ENCODE results near the gene PIGT. TPM values are rescaled to one million over a fixed set of nuclear protein-coding genes. Genes with fewer than 3 reads are reported as not detected.

PIGT gene
- total RNA-seq, 4 donors from 2014 or later: 59.8 to 87.3 (median 67.6) TPM

GRCh38 chr20:45445805-45446562 lies 30.0 kb downstream of the PIGT start:
- Histone ChIP-seq H3K27me3 (peaks cover 15% of the 10 kb centered on the region), H3K36me3 (peaks cover 0 to 4% of the 10 kb centered on the region in 2 donors), H3K4me3 (no peak overlapping the region), H3K27ac (no peak overlapping the region), H3K4me1 (peaks cover 0 to 15% (median 3%) of the 10 kb centered on the region in 3 donors), H3K9me3 (no peaks in the 10 kb centered on the region)
- TF ChIP-seq, protein P1, sequence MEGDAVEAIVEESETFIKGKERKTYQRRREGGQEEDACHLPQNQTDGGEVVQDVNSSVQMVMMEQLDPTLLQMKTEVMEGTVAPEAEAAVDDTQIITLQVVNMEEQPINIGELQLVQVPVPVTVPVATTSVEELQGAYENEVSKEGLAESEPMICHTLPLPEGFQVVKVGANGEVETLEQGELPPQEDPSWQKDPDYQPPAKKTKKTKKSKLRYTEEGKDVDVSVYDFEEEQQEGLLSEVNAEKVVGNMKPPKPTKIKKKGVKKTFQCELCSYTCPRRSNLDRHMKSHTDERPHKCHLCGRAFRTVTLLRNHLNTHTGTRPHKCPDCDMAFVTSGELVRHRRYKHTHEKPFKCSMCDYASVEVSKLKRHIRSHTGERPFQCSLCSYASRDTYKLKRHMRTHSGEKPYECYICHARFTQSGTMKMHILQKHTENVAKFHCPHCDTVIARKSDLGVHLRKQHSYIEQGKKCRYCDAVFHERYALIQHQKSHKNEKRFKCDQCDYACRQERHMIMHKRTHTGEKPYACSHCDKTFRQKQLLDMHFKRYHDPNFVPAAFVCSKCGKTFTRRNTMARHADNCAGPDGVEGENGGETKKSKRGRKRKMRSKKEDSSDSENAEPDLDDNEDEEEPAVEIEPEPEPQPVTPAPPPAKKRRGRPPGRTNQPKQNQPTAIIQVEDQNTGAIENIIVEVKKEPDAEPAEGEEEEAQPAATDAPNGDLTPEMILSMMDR (IDR thresholded peaks at IDR 0.05): peak in 1 of 4 experiments; percentile 18
- no peak for TF ChIP-seq EP300 (IDR thresholded peaks at IDR 0.05)
- TF ChIP-seq POLR2A (IDR thresholded peaks at IDR 0.05): no peak
- TF ChIP-seq POLR2AphosphoS5 (IDR thresholded peaks at IDR 0.05): no peak
- ATAC-seq: no peak
- WGBS, 2 donors (ENCODE audit: low coverage in 1 of 2): 62 to 71% methylated on average over 4 to 7 of the region's 7 CpGs

GRCh38 chr20:45448270-45448669 lies 32.3 kb downstream of the PIGT start:
- no peak overlapping the region for H3K4me3 ChIP-seq
- TF ChIP-seq EP300 (IDR thresholded peaks at IDR 0.05) (no peak), POLR2AphosphoS5 (IDR thresholded peaks at IDR 0.05) (no peak), POLR2A (IDR thresholded peaks at IDR 0.05) (no peak)
- TF ChIP-seq, protein P1 (IDR thresholded peaks at IDR 0.05): no peak
- no peak for ATAC-seq

DNA sequence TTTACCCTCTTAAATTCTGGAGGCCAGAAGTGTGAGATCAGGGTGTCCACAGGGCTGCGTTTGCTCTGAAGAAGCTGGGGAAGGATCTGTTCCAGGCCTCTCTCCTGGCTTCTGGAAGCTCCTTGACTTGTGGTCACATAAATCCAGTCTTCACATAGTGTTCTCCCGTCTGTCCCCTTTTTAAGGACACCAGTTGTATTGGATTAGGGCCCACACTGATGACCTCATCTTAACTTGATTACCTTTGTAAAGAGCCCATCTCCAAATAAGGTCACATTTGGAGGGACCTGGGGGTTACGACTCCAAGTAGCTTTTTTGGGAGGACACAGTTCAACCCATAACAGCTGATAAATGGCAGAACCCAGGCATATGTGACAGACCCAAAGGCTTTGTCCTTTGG lies 33.6 kb downstream of the PIGT start:
- no peak for ATAC-seq
- Histone ChIP-seq H3K27me3 (peaks cover 11% of the 10 kb centered on the region), H3K4me3 (no peak overlapping the region), H3K9me3 (no peaks in the 10 kb centered on the region), H3K36me3 (peaks cover 0 to 4% of the 10 kb centered on the region in 2 donors), H3K4me1 (peaks cover 0 to 15% (median 3%) of the 10 kb centered on the region in 3 donors), H3K27ac (peak overlapping the region in 3 of 4 donors; percentile 6 to 71 (median 10))
- WGBS, 2 donors (ENCODE audit: low coverage in 1 of 2): 61 to 62% methylated on average over 3 of the region's 3 CpGs
- TF ChIP-seq POLR2AphosphoS5 (IDR thresholded peaks at IDR 0.05): peak; percentile 44
- TF ChIP-seq POLR2A (IDR thresholded peaks at IDR 0.05): no peak
- TF ChIP-seq EP300 (IDR thresholded peaks at IDR 0.05): peak; percentile 49

More at GRCh38 chr20:45448270-45448669, 32.3 kb downstream of the PIGT start:
- H3K9me3 ChIP-seq: no peaks in the 10 kb centered on the region
- peaks cover 0 to 4% of the 10 kb centered on the region in 2 donors for H3K36me3 ChIP-seq
- H3K4me1 ChIP-seq: peaks cover 0 to 15% (median 3%) of the 10 kb centered on the region in 3 donors
- H3K27ac ChIP-seq: peak overlapping the region in 1 of 4 donors; percentile 71
- WGBS, 2 donors (ENCODE audit: low coverage in 1 of 2): 28 to 54% methylated on average over 4 to 5 of the region's 6 CpGs
- H3K27me3 ChIP-seq: peaks cover 15% of the 10 kb centered on the region

- Histone ChIP-seq H3K4me3 (no peak overlapping the region), H3K27ac (peak overlapping the region in 3 of 4 donors; percentile 6 to 71 (median 12)), H3K4me1 (peaks cover 0 to 15% (median 3%) of the 10 kb centered on the region in 3 donors), H3K36me3 (peaks cover 0 to 4% of the 10 kb centered on the region in 2 donors), H3K9me3 (no peaks in the 10 kb centered on the region), H3K27me3 (peaks cover 6% of the 10 kb centered on the region)
- ATAC-seq: no peak
- no peak for TF ChIP-seq EP300 (IDR thresholded peaks at IDR 0.05)
- TF ChIP-seq, protein P1 (IDR thresholded peaks at IDR 0.05): peak; percentile 21 to 50 (median 35)
- WGBS, 2 donors (ENCODE audit: low coverage in 1 of 2): 0% methylated on average over 1 of the region's 5 CpGs
These were observed 34.3 kb downstream of the PIGT start for GRCh38 chr20:45450097-45450818.

GRCh38 chr20:45452238-45452637 lies 36.3 kb downstream of the PIGT start:
- ATAC-seq: no peak

More at GRCh38 chr20:45452238-45452637, 36.3 kb downstream of the PIGT start:
- Histone ChIP-seq H3K27ac (no peak overlapping the region), H3K27me3 (no peaks in the 10 kb centered on the region), H3K36me3 (peaks cover 0 to 4% of the 10 kb centered on the region in 2 donors), H3K4me1 (peaks cover 0 to 15% (median 3%) of the 10 kb centered on the region in 3 donors), H3K4me3 (no peak overlapping the region), H3K9me3 (no peaks in the 10 kb centered on the region)
- 67 to 72% methylated on average over 3 of the region's 4 CpGs for WGBS, 2 donors (ENCODE audit: low coverage in 1 of 2)
- TF ChIP-seq, protein P1 (IDR thresholded peaks at IDR 0.05): no peak
- no peak for TF ChIP-seq POLR2AphosphoS5 (IDR thresholded peaks at IDR 0.05)
- TF ChIP-seq EP300 (IDR thresholded peaks at IDR 0.05): no peak
- TF ChIP-seq POLR2A (IDR thresholded peaks at IDR 0.05): no peak
